ENCODE data around the gene MMP21. TPM values are rescaled to one million over a fixed set of nuclear protein-coding genes. Genes with fewer than 3 reads are reported as not detected.

MMP21 gene
- polyA plus RNA-seq, 10 donors = 0.16 to 0.56 (median 0.33) TPM

Other genes with a start within 250 kb of the MMP21 start
- not detected for gene TEX36, start 92.7 kb downstream of the MMP21 start, polyA plus RNA-seq (ENCODE audit: insufficient read length in 10 of 10)
- 10 to 100 TPM; 13.5 to 27.4 (median 21.0) TPM for gene EDRF1, start 56.1 kb downstream of the MMP21 start, polyA plus RNA-seq (ENCODE audit: insufficient read length in 10 of 10)
- 10 to 100 TPM; 43.6 to 61.3 (median 55.9) TPM for gene UROS, start 47.4 kb upstream of the MMP21 start, polyA plus RNA-seq (ENCODE audit: insufficient read length in 10 of 10)
- gene BCCIP, start 47.7 kb upstream of the MMP21 start, polyA plus RNA-seq (ENCODE audit: insufficient read length in 10 of 10) = 10 to 100 TPM; 51.8 to 68.3 (median 60.1) TPM
- gene DHX32, start 105.5 kb upstream of the MMP21 start, polyA plus RNA-seq (ENCODE audit: insufficient read length in 10 of 10) = 10 to 100 TPM; 13.1 to 22.0 (median 18.2) TPM
- 1 to 10 TPM in 1 of 10 donors, under 1 TPM in 9; 0.27 to 2.3 (median 0.68) TPM for gene FANK1, start 120.7 kb upstream of the MMP21 start, polyA plus RNA-seq (ENCODE audit: insufficient read length in 10 of 10)

Data from muscle of back (tissue), 10 donors.